Activated naive CD4-positive, alpha-beta T cell treated with anti-CD3 and anti-CD28 coated beads, Interleukin-2, amount 50 U/mL, for 24 hours (primary cell): ENCODE measurements around the gene ZNF777.

Experiments used
- H3K27ac Mint-ChIP-seq: one replicate; pipeline ENCODE4 v1.8.0; 2021; ENCODE audit warnings: mild to moderate bottlenecking, mixed read lengths
- H3K27me3 Mint-ChIP-seq: one replicate; pipeline ENCODE4 v1.8.0; 2021; ENCODE audit warnings: mixed read lengths
- H3K36me3 Mint-ChIP-seq: one replicate; pipeline ENCODE4 v1.8.0; 2021; ENCODE audit warnings: mixed read lengths
- H3K4me1 Mint-ChIP-seq: one replicate; pipeline ENCODE4 v1.8.0; 2021; ENCODE audit warnings: mixed read lengths
- H3K4me3 Mint-ChIP-seq: one replicate; pipeline ENCODE4 v1.8.0; 2021; ENCODE audit warnings: mild to moderate bottlenecking, mixed read lengths
- H3K9me3 Mint-ChIP-seq: one replicate; pipeline ENCODE4 v1.8.0; 2021; ENCODE audit warnings: mixed read lengths

ZNF777 gene

DNA sequence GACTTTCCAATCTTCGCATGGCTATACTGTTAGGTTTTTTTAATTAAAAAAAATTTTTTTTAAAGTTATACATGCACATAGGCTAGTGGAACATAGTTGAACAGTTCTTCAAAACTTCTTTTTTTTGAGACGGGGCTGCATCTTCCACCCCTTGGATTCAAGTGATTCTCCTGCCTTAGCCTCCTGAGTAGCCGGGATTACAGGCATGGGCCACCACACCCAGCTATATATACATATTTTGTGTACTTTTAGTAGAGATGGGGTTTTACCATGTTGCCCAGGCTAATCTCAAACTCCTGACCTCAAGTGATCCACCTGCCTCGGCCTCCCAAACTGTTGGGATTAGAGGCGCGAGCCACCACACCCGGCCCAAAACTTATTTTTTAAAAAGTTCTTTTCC is 17.3 kb downstream of the ZNF777 start:
- Mint-ChIP-seq H3K9me3 (no peaks in the 10 kb centered on the region), H3K4me1 (peaks cover 19% of the 10 kb centered on the region), H3K27ac (no peak overlapping the region), H3K36me3 (peaks cover 10% of the 10 kb centered on the region), H3K27me3 (no peaks in the 10 kb centered on the region), H3K4me3 (no peak overlapping the region)

DNA sequence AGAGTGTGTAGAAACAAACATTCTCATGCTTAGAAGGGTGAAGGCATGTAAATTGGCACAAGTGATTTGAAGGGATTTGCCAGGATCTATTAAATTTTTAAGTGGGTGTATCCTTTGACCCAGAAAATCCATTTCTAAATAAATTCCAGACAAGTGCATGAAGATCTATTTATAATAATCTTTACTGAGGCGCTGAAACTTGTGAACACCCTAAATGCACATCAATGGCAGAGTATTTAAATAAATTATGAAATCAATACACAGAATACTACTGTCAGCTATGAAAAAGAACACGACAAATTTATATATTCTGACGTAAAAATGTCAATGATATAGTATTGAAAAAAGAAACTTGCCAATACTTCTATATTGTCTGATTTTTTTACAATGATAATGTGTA is 17.9 kb downstream of the ZNF777 start:
- H3K4me1 Mint-ChIP-seq = peaks cover 19% of the 10 kb centered on the region
- H3K27me3 Mint-ChIP-seq = no peaks in the 10 kb centered on the region
- H3K27ac Mint-ChIP-seq = no peak overlapping the region
- H3K4me3 Mint-ChIP-seq = no peak overlapping the region
- H3K9me3 Mint-ChIP-seq = no peaks in the 10 kb centered on the region
- H3K36me3 Mint-ChIP-seq = peaks cover 10% of the 10 kb centered on the region

DNA sequence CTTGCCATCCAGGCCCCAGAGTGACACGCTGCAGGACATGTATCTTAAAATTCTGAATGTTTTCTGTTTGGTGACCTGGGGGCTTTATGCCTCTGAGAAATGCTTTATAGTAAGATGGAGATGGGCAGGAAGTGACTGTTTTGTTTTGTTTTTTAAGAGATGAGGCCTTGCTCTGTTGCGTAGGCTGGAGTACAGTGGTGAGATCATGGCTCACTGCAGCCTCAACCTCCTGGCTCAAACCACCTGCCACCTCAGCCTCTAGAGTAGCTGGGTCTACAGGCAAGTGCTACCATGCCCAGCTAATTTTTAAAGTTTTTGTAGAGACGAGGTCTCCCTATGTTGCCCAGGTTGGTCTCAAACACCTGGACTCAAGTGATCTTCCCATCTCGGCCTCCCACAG is 20.6 kb downstream of the ZNF777 start:
- Mint-ChIP-seq H3K4me3 (no peak overlapping the region), H3K36me3 (peaks cover 10% of the 10 kb centered on the region), H3K27ac (no peak overlapping the region), H3K4me1 (peaks cover 19% of the 10 kb centered on the region), H3K27me3 (no peaks in the 10 kb centered on the region), H3K9me3 (no peaks in the 10 kb centered on the region)

DNA sequence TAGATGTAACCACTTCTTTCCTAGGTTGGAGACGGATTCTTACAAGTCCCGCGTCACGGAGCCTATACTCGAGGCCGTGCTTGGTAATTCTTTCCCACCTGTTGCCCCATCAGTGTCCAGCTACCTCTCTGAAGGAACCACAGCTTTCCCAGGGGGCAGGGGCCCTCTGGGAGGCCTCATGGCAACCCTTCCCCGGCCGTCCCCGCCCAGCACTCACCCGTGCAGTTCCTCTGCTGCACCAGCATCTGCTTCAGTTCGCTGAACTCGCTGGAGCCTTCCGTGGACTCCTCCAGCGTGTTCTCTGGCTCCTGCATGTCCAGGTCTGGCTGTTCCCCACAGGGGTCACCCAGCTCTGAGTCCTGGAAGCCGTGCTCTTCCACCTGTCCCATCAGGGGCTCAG is 24.5 kb downstream of the ZNF777 start:
- peaks cover 19% of the 10 kb centered on the region for H3K4me1 Mint-ChIP-seq

DNA sequence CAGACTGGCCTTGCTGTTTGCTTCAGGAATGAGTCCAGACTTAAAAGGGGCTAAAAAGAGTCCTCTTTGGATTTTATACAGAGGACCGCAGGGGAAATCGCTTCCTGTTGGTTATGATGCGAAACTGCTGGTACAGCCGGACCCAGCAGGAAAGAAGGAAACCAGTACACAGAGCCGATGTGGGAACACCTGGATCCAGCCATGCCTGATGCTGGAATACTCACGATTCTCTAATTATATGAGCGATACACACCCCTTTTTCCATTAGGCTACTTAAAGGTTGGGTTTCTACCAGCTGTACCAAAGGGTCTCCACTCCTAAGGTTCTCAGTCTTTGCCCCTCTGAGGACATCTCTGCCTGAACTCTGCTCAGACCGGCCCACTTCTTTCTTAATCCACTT is 27.7 kb downstream of the ZNF777 start:
- Mint-ChIP-seq H3K36me3 (peaks cover 23% of the 10 kb centered on the region), H3K4me1 (no peaks in the 10 kb centered on the region), H3K4me3 (no peak overlapping the region), H3K9me3 (no peaks in the 10 kb centered on the region), H3K27ac (no peak overlapping the region), H3K27me3 (no peaks in the 10 kb centered on the region)

More for the DNA sequence above, 24.5 kb downstream of the ZNF777 start:
- Mint-ChIP-seq H3K4me3 (no peak overlapping the region), H3K27ac (no peak overlapping the region), H3K36me3 (peaks cover 17% of the 10 kb centered on the region), H3K27me3 (no peaks in the 10 kb centered on the region), H3K9me3 (no peaks in the 10 kb centered on the region)

DNA sequence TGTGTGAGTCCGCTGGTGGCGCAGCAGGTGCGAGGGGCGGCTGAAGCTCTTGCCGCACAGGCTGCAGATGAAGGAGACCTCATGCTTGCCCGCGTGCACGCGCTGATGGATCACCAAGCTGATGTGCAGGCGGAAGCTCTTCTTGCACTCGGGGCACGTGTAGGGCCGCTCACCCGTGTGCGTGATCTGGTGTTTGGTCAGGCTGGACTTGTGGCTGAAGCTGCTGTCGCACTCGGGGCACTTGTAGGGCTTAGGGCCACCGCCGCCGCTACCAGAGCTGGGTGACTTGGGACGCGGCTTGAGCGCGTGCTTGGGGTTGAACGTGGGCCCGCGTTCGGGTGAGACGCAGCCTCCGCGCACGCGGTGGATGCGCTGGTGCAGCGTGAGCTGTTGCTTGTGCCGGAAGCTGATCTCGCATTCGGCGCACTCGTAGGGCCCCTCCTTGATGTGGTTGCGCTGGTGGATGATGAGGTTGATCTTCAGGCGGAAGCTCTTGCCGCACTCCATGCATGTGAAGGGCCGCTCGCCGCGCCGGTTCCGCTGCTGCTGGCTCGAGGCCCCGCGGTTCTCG is 28.7 kb downstream of the ZNF777 start:
- Mint-ChIP-seq H3K27me3 (no peaks in the 10 kb centered on the region), H3K27ac (no peak overlapping the region), H3K9me3 (no peaks in the 10 kb centered on the region), H3K4me1 (no peaks in the 10 kb centered on the region), H3K36me3 (peaks cover 23% of the 10 kb centered on the region), H3K4me3 (no peak overlapping the region)

DNA sequence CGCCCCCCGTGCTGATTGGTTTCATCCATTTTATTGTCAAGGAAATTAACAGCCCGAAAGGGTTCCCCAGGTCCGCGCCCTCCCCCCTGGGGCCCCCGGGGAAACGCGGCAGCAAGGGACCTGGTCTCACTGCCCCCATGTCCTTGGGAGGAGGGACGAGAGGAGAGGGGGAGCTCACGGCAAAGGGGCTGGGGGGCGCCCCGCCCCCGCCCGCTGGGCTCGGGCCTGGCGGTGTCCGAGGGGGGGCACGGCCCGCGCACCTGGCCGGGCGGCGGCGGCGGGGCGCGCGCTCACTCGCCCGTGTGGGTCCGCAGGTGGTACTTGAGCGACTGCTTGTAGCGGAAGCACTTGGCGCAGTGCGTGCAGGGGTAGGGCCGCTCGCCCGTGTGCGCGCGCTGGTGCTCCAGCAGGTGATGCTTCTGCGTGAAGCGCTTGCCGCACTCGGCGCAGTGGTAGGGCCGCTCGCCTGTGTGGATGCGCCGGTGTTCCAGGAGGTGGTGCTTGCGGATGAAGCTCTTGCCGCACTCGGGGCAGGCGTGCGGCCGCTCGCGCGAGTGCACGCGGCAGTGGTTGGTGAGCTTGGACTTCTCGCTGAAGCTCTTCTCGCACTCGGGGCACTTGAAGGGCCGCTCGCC is 29.3 kb downstream of the ZNF777 start:
- no peak overlapping the region for H3K27ac Mint-ChIP-seq
- peaks cover 22% of the 10 kb centered on the region for H3K36me3 Mint-ChIP-seq
- no peaks in the 10 kb centered on the region for H3K4me1 Mint-ChIP-seq
- H3K9me3 Mint-ChIP-seq = no peaks in the 10 kb centered on the region
- no peaks in the 10 kb centered on the region for H3K27me3 Mint-ChIP-seq
- no peak overlapping the region for H3K4me3 Mint-ChIP-seq

DNA sequence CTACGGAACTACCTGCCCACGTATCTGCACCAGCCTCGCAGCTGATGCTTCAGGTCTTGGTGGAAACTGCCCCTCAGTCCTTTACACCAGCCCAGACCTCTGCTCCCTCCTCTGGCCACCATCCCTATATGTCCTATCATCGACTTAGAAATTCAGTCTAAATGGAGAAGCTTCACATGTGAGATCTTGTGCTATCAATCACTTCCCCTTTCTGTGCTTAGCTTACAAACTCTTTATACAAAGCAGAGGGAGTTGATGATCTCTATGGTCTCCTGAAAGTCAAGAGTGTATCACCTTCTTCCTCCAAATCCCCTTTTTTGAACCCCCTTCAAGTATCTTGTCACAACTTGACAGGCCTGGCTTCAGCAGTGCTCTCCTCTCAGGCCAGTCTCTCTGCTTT is 30.7 kb downstream of the ZNF777 start:
- Mint-ChIP-seq H3K4me3 (no peak overlapping the region), H3K4me1 (no peaks in the 10 kb centered on the region), H3K36me3 (peaks cover 22% of the 10 kb centered on the region), H3K27ac (no peak overlapping the region), H3K9me3 (no peaks in the 10 kb centered on the region), H3K27me3 (no peaks in the 10 kb centered on the region)

DNA sequence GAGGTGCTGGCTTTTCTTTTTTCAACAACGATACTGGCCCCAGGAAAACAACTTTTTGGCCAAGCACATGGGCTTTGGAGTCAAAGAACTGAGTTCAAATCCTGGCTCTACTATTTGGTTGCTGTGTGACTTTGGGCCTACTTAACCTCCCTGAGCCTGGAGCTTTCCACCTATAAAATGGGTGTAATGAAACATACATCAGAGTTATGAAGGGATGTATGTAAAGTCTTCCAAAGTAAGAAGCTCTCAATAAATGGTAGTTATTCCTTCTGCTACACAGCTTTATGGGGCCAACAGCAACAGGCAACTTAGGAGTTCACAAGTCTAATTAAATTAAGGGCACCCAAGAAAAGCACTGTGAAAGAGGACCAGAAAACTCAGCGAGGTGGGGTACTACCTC is 33.0 kb downstream of the ZNF777 start:
- peaks cover 3% of the 10 kb centered on the region for H3K4me1 Mint-ChIP-seq
- H3K4me3 Mint-ChIP-seq = no peak overlapping the region
- H3K27me3 Mint-ChIP-seq = no peaks in the 10 kb centered on the region
- H3K36me3 Mint-ChIP-seq = peaks cover 11% of the 10 kb centered on the region
- H3K9me3 Mint-ChIP-seq = no peaks in the 10 kb centered on the region
- no peak overlapping the region for H3K27ac Mint-ChIP-seq

DNA sequence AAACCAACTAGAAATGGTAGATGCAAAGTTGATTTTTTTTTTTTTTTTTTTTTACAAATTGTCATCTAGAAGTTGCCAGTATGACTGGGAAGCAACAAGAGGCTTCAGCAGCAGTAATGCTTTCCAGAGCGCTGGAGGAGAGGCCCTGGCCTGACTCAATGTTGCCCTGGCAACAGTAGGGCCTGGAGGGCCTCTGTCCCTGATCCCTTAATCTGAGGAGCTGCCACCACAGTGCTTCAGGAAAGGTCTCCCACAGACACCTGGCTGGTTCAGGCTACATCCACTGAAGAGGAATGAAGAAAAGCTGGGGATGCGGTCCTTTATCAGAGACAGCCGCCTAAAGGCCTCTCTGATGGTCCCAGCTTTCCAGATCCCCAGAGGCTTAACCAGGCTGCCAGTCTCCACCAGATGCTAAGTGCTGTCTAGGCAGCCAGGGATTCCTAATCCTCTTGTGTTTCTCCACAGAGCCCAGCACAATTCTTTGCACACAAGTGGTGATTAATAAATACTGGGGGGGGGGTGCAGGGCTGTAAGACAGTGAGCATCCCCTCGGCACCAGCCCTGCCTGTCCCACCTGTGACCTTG is 33.7 kb downstream of the ZNF777 start:
- no peaks in the 10 kb centered on the region for H3K27me3 Mint-ChIP-seq
- H3K4me3 Mint-ChIP-seq = no peak overlapping the region
- peaks cover 3% of the 10 kb centered on the region for H3K4me1 Mint-ChIP-seq
- H3K9me3 Mint-ChIP-seq = no peaks in the 10 kb centered on the region
- peaks cover 8% of the 10 kb centered on the region for H3K36me3 Mint-ChIP-seq
- no peak overlapping the region for H3K27ac Mint-ChIP-seq

DNA sequence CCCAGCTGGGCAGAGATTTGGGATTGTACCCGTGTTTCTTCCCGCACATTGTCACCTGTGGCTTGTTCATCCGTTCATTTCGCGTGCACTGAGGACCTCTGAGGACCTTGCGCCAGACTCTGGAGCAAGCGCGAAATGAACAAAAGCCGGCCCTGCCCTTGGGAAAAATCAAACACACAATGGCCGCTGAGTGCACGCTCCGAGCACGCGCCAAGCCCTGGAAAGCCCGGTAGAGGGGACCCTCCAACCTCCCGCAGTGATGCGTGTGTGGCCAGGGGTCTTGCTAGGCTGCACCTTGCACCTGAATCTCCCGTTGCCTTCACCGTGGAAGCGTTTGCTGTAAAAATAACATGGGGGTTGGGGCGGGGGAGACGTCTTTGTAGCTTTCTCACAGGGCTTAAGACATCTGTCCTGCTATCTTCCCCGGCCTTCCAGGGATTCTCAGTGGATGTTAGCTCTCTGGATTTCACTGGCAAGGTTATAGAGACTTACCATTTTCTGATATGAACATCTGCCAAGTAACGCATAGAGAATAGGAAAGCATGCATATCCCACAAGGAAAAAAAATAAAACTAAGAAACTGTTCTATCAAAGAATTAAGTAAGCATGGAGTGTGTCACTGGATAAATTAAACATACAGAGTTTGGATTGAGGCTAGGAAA is 37.3 kb downstream of the ZNF777 start:
- Mint-ChIP-seq H3K27ac (peak overlapping the region; percentile 7), H3K36me3 (peaks cover 2% of the 10 kb centered on the region), H3K27me3 (no peaks in the 10 kb centered on the region), H3K9me3 (no peaks in the 10 kb centered on the region), H3K4me3 (peak overlapping the region; percentile 60), H3K4me1 (peaks cover 3% of the 10 kb centered on the region)

DNA sequence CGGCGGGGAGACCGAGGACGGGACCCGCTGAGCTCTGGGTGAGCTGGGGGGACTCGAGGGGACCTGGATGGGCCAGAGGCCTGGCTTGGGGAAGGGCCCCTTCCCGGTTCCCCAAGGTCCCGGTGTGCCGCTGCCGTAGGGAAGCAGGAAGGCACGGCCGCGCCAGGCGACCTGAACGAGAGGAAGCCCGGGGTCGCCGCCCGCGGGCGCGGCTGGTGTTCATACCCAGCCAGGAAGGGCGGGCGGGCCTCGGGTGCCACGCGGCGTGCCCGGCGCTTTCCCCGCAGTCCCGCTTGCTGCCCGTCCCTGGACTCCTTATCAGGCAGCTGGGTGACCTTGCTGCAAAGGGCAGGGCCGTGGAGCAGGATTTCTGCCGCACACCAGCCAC is 38.0 kb downstream of the ZNF777 start:
- Mint-ChIP-seq H3K4me1 (peaks cover 3% of the 10 kb centered on the region), H3K36me3 (no peaks in the 10 kb centered on the region), H3K27me3 (no peaks in the 10 kb centered on the region), H3K27ac (no peak overlapping the region), H3K9me3 (no peaks in the 10 kb centered on the region), H3K4me3 (peak overlapping the region; percentile 60)

DNA sequence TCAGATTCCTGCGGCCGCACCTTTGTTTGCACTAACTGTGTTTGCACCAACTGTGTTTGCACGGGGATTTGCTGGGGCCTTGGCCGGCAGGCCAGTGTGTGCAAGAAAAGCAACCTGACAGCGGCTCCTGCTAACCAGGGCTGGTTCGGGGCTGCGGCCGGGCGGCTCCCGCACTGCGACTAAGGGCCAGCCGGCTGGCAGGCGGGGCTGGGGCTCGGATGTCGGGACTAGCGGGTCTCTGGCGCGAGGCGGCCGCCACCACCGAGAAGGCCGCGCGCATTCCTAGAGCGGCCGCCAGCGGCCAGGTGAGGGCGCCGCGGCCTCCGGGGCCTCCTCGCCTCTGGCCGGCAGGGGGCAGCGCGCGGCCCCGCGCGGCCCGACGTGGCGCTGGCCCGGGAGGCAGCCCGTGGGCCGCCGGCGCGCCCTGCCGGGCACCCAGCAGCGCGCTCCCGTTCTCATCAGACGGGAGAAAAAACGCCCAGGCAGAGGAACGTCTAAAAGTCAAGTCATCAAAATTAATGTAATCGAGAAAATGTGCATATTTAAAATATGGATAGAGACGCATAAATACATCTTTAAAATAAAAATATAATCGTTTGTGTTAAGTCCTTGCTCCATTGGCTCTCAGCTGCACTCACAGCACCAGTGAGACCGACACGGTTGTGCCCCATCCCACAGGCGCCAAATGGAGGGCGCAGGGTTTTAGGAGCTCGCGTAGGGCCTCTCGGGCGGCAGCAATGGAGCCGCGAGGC is 38.5 kb downstream of the ZNF777 start:
- H3K36me3 Mint-ChIP-seq = no peaks in the 10 kb centered on the region
- H3K9me3 Mint-ChIP-seq = no peaks in the 10 kb centered on the region
- peak overlapping the region; percentile 74 for H3K27ac Mint-ChIP-seq
- H3K4me3 Mint-ChIP-seq = peak overlapping the region; percentile 83
- H3K27me3 Mint-ChIP-seq = no peaks in the 10 kb centered on the region
- peaks cover 3% of the 10 kb centered on the region for H3K4me1 Mint-ChIP-seq

DNA sequence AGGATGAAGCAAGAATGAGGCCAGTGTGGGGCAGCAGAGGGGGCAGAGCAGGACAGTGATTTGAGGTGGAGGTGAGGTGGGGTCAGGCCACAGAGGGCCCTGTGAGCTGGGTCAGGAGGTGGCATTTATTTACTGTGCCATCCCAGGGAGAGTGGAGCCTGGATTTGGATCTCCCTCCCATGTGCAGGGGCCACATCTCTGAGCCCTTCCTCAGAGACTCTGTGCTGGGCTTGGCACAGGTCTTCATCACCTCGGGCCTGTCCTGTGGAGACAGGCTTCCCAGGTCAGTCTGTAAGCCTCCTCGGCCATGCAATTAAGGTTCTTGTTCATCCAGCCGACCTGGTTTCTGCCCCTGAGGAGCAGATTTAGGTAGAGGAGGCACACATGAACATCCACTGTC is 40.9 kb downstream of the ZNF777 start:
- H3K9me3 Mint-ChIP-seq = no peaks in the 10 kb centered on the region
- H3K4me3 Mint-ChIP-seq = peak overlapping the region; percentile 23
- H3K27ac Mint-ChIP-seq = no peak overlapping the region
- H3K4me1 Mint-ChIP-seq = peaks cover 3% of the 10 kb centered on the region
- H3K27me3 Mint-ChIP-seq = peaks cover 4% of the 10 kb centered on the region
- no peaks in the 10 kb centered on the region for H3K36me3 Mint-ChIP-seq

DNA sequence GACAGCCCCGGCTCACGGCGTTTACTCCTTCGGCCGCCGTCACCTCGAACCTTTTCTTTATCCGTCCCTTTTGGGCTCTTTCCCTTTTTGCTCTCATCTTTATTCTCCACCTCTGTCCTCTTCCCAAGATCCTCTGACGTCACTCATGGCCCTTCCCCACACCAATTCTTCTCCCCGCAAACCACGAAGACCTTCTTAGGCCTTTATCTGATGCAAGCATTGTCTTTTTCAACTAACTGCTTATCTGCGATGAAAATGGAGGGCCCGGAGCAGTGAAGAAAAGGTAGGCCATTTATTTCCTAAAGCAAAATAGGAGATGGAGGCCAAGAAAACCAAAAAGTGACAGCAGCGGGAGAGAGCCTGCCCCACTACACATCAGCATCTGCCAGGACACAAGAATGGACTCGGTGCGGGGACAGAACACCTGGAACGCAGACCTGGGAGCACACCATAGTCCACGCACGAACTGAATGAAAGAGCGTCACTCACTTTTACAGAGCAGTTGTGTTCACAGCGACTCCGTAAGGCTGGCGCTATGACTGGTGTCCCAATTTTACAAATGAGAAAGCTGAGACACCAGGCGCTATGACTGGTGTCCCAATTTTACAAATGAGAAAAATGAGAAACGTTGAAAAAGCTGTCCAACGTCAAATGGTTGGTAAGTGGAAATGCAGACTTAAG is 45.3 kb downstream of the ZNF777 start:
- Mint-ChIP-seq H3K9me3 (no peaks in the 10 kb centered on the region), H3K27me3 (peaks cover 23% of the 10 kb centered on the region), H3K4me1 (peaks cover 7% of the 10 kb centered on the region), H3K27ac (peak overlapping the region; percentile 92), H3K36me3 (peaks cover 2% of the 10 kb centered on the region), H3K4me3 (peak overlapping the region; percentile 83)
